Measurements from ENCODE around the gene SRSF4. TPM values are rescaled to one million over a fixed set of nuclear protein-coding genes. Genes with fewer than 3 reads are reported as not detected.

SRSF4 gene
- total and polyA plus RNA-seq, 9 of the 15 experiments (the other 6 are each of a cell fraction or from before 2014, with no cell fraction given) = 15.9 to 132 (median 82.0) TPM

GRCh38 chr1:29222686-29223085 lies 41.0 kb upstream of the SRSF4 start:
- TF ChIP-seq HES1 (IDR thresholded peaks at IDR 0.05; ENCODE audit: low read depth) = no peak
- no peak for TF ChIP-seq MBD1 (CRISPR knock-in tag; IDR thresholded peaks at IDR 0.05)
- no peak for TF ChIP-seq EGR1 (conservative IDR thresholded peaks at IDR 0.05)
- no peak for TF ChIP-seq UBTF (IDR thresholded peaks at IDR 0.05; ENCODE audit: borderline replicate concordance in 1 of 2, low read depth in 2 of 2, low read length in 2 of 2)
- no peak for TF ChIP-seq GATA2 (CRISPR knock-in tag; IDR thresholded peaks at IDR 0.05)
- TF ChIP-seq PREB (CRISPR knock-in tag; IDR thresholded peaks at IDR 0.05) = no peak
- TF ChIP-seq SREBF1 (IDR thresholded peaks at IDR 0.05; ENCODE audit: borderline replicate concordance, low read depth, low read length) = no peak
- no peak for TF ChIP-seq NR2F6 (CRISPR knock-in tag; IDR thresholded peaks at IDR 0.05)
- TF ChIP-seq TBL1XR1 (IDR thresholded peaks at IDR 0.05; ENCODE audit: low read length in 2 of 2) = no peak
- no peak for TF ChIP-seq FOSL1 (tag; conservative IDR thresholded peaks at IDR 0.05)

More at GRCh38 chr1:29222686-29223085, 41.0 kb upstream of the SRSF4 start:
- in situ Hi-C loops (cut with MboI) (loop anchor here (10.0 kb wide), 1 partner anchor 1482 kb away; no protein-coding TSS in a partner anchor), intact Hi-C loops (cut with micrococcal nuclease) (no loop called here)
- Histone ChIP-seq H2AFZ (ENCODE audit: low read depth, low read length) (no peak overlapping the region), H3K79me2 (ENCODE audit: control insufficient read depth, insufficient read depth, low read length) (peaks cover 22% of the 10 kb centered on the region; the same call in 2 of the 3 replicates), H3K9me3 (replicated peaks; ENCODE audit: control insufficient read depth, insufficient read depth, low read depth, low read length) (no peaks in the 10 kb centered on the region), H3K9ac (ENCODE audit: insufficient read depth in 1 of 2, low read depth in 2 of 2, low read length in 2 of 2) (no peak overlapping the region), H3K27me3 (ENCODE audit: control insufficient read depth in 2 of 2, insufficient read depth in 2 of 2, low read length in 2 of 2) (no peaks in the 10 kb centered on the region), H3K27ac (ENCODE audit: extremely low read depth, low read depth, low read length) (no peak overlapping the region), H3K4me1 (replicated peaks in 1 of 2; ENCODE audit: control insufficient read depth in 2 of 2, insufficient read depth in 2 of 2, low read length in 2 of 2) (peaks cover 0 to 5% of the 10 kb centered on the region in 2 experiments; a peak in 1 of 5 replicates), H3K4me2 (ENCODE audit: insufficient read depth, low read length) (no peak overlapping the region), H3K4me3 (no peak overlapping the region), H3K9me1 (ENCODE audit: control insufficient read depth, insufficient read depth, low read length) (no peaks in the 10 kb centered on the region), H3K36me3 (ENCODE audit: control insufficient read depth, insufficient read depth, low read length) (peaks cover 79% of the 10 kb centered on the region), H4K20me1 (replicated peaks; ENCODE audit: control insufficient read depth, insufficient read depth, low read length) (peaks cover 25% of the 10 kb centered on the region; the same call in 1 of the 2 replicates)
- BruUV-seq (replicated peaks) = no TSS peak
- CTCF ChIA-PET (ENCODE audit: low intra/inter-chr PET ratio) = no interaction called here
- FAIRE-seq = no peak
- ATAC-seq = no peak
- WGBS (ENCODE audit: insufficient coverage, low coverage, missing lambda C conversion rate) = 86% methylated on average over 1 of the region's 1 CpG
- POLR2A ChIA-PET = interaction anchor here (4.7 kb wide), 1 partner anchor 7 kb away, joined by 18 read pairs; the partner anchor contains the start of gene MECR
- no peak for DNase-seq (ENCODE audit: extremely low read depth in 1 of 4, low spot score in 3 of 4)

Data from K562 (cell line).